Measurements from ENCODE around the gene MYNN.

DNA sequence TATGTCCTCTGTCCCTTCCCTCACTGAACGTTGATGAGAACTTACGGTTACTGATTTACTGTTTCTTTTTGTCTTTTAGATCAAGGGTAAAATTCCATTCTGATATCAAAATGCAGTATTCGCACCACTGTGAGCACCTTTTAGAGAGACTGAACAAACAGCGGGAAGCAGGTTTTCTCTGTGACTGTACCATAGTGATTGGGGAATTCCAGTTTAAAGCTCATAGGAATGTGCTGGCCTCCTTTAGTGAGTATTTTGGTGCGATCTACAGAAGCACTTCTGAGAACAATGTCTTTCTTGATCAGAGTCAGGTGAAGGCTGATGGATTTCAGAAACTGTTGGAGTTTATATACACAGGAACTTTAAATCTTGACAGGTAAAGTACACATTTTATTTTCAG lies 990 bp downstream of the MYNN start:
- TF ChIP-seq, protein P1, sequence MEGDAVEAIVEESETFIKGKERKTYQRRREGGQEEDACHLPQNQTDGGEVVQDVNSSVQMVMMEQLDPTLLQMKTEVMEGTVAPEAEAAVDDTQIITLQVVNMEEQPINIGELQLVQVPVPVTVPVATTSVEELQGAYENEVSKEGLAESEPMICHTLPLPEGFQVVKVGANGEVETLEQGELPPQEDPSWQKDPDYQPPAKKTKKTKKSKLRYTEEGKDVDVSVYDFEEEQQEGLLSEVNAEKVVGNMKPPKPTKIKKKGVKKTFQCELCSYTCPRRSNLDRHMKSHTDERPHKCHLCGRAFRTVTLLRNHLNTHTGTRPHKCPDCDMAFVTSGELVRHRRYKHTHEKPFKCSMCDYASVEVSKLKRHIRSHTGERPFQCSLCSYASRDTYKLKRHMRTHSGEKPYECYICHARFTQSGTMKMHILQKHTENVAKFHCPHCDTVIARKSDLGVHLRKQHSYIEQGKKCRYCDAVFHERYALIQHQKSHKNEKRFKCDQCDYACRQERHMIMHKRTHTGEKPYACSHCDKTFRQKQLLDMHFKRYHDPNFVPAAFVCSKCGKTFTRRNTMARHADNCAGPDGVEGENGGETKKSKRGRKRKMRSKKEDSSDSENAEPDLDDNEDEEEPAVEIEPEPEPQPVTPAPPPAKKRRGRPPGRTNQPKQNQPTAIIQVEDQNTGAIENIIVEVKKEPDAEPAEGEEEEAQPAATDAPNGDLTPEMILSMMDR (IDR thresholded peaks at IDR 0.05; ENCODE audit: low read depth, low read length): no peak
- no peak for TF ChIP-seq EZH2phosphoT487 (IDR thresholded peaks at IDR 0.05; ENCODE audit: low read depth)

Data from OCI-LY3 (cell line).